Neutrophil (primary cell): ENCODE results near the gene ZER1.

Source experiments
- H3K27ac ChIP-seq: fragments of 200-600 bp; sonication (generic); 2 replicates; pipeline ENCODE4 v1.5.1; 2016; ENCODE audit warnings: mild to moderate bottlenecking, moderate library complexity
- H3K27me3 ChIP-seq: fragments of 200-600 bp; sonication (generic); 2 replicates; pipeline ENCODE4 v1.6.0; 2016; ENCODE audit warnings: mild to moderate bottlenecking
- H3K36me3 ChIP-seq: fragments of 200-600 bp; sonication (generic); 2 replicates; pipeline ENCODE4 v1.5.1; 2017
- H3K4me1 ChIP-seq, 2 experiments: fragments of 200-600 bp in 1 of 2; sonication (generic) in 1 of 2; 1 replicate in 1 of 2; 2 replicates in 1 of 2; pipeline versions ENCODE4 v1.5.1 to v1.6.1; 2013 to 2016; ENCODE audit warnings: low read depth in 1 of 2, low read length in 1 of 2, mild to moderate bottlenecking in 1 of 2, moderate library complexity in 1 of 2; ENCODE audit not compliant: control insufficient read depth in 1 of 2, insufficient read depth in 1 of 2
- H3K4me3 ChIP-seq, 2 experiments: fragments of 200-600 bp in 1 of 2; sonication (generic) in 1 of 2; 1 replicate in 1 of 2; 2 replicates in 1 of 2; pipeline ENCODE4 v1.5.1; 2013 to 2016; ENCODE audit warnings: low read depth in 1 of 2, low read length in 1 of 2, mild to moderate bottlenecking in 1 of 2, moderate library complexity in 1 of 2
- H3K9me3 ChIP-seq: fragments of 200-600 bp; sonication (generic); 2 replicates; pipeline ENCODE4 v1.5.1; 2016
- CTCF ChIP-seq: fragments of 200-600 bp; sonication (generic); IDR thresholded peaks from 2 replicates; pipeline ENCODE4 v1.5.1; 2016; ENCODE audit warnings: antibody characterized with exemption

ZER1 gene

GRCh38 chr9:128818099-128818838, 46.5 kb upstream of the ZER1 start, which contains the start of gene ENDOG:
TSS of gene ENDOG (plus strand) at chr9:128818500. CDS start at chr9:128818685, 185 bp downstream.
- peak; percentile 98 for TF ChIP-seq CTCF
- Histone ChIP-seq H3K4me1 (peaks cover 11 to 14% of the 10 kb centered on the region in 2 experiments), H3K9me3 (no peaks in the 10 kb centered on the region), H3K27ac (peak within 1 kb of the TSS; percentile 61), H3K36me3 (peaks cover 19% of the 10 kb centered on the region), H3K4me3 (peak within 1 kb of the TSS; percentile 81 to 85), H3K27me3 (peaks cover 18% of the 10 kb centered on the region)

GRCh38 chr9:128810873-128811272, 39.1 kb upstream of the ZER1 start:
- peaks cover 37% of the 10 kb centered on the region for H3K36me3 ChIP-seq
- no peaks in the 10 kb centered on the region for H3K4me1 ChIP-seq
- no peak overlapping the region for H3K4me3 ChIP-seq
- no peaks in the 10 kb centered on the region for H3K27me3 ChIP-seq
- no peak overlapping the region for H3K27ac ChIP-seq
- TF ChIP-seq CTCF, result no peak
- H3K9me3 ChIP-seq, result no peaks in the 10 kb centered on the region

GRCh38 chr9:128809831-128810230, 38.1 kb upstream of the ZER1 start:
- no peak overlapping the region for H3K4me3 ChIP-seq
- H3K36me3 ChIP-seq, result peaks cover 47% of the 10 kb centered on the region
- no peak for TF ChIP-seq CTCF
- H3K27me3 ChIP-seq, result no peaks in the 10 kb centered on the region
- no peaks in the 10 kb centered on the region for H3K4me1 ChIP-seq
- H3K27ac ChIP-seq, result no peak overlapping the region
- no peaks in the 10 kb centered on the region for H3K9me3 ChIP-seq

- no peaks in the 10 kb centered on the region for H3K27me3 ChIP-seq
- H3K4me3 ChIP-seq, result no peak overlapping the region
- H3K9me3 ChIP-seq, result no peaks in the 10 kb centered on the region
- H3K36me3 ChIP-seq, result peaks cover 54% of the 10 kb centered on the region
- no peaks in the 10 kb centered on the region for H3K4me1 ChIP-seq
- no peak for TF ChIP-seq CTCF
- no peak overlapping the region for H3K27ac ChIP-seq
These were observed 37.4 kb upstream of the ZER1 start for GRCh38 chr9:128809036-128809599.

GRCh38 chr9:128808543-128808942, 36.8 kb upstream of the ZER1 start:
- H3K27ac ChIP-seq, result no peak overlapping the region
- no peak for TF ChIP-seq CTCF
- H3K4me3 ChIP-seq, result no peak overlapping the region
- H3K4me1 ChIP-seq, result no peaks in the 10 kb centered on the region
- peaks cover 59% of the 10 kb centered on the region for H3K36me3 ChIP-seq
- no peaks in the 10 kb centered on the region for H3K27me3 ChIP-seq
- H3K9me3 ChIP-seq, result no peaks in the 10 kb centered on the region
